Mucosa of rectum (tissue), 2 donors: Measurements from ENCODE around the gene DNAI4.
"Not testable (repeated sequence)": the region's sequence is repeated elsewhere in the genome, so short reads cannot be mapped to it uniquely, and the experiment has no call there.

Experiments
- H3K27ac ChIP-seq, 2 donors: one replicate each; pipeline ENCODE4 v1.7.0; 2013; ENCODE audit warnings: inconsistent platforms in 2 of 2, low read depth in 2 of 2, low read length in 2 of 2
- H3K27me3 ChIP-seq, 2 donors: one replicate each; pipeline ENCODE4 v1.7.0; 2013; ENCODE audit warnings: low read length in 2 of 2; ENCODE audit not compliant: control insufficient read depth in 2 of 2, insufficient read depth in 2 of 2
- H3K36me3 ChIP-seq, 2 donors: one replicate each; pipeline ENCODE4 v1.7.0; 2013; ENCODE audit warnings: low read length in 2 of 2; ENCODE audit not compliant: control insufficient read depth in 2 of 2, insufficient read depth in 2 of 2
- H3K4me1 ChIP-seq, 2 donors: one replicate each; pipeline ENCODE4 v1.7.0; 2013; ENCODE audit warnings: low read length in 2 of 2, mild to moderate bottlenecking in 1 of 2; ENCODE audit not compliant: control insufficient read depth in 2 of 2, insufficient read depth in 2 of 2
- H3K4me3 ChIP-seq, 2 donors: one replicate each; pipeline ENCODE4 v1.7.0; 2013; ENCODE audit warnings: low read length in 2 of 2
- H3K9ac ChIP-seq, 2 donors: one replicate each; pipeline ENCODE4 v1.7.0; 2013; ENCODE audit warnings: low read length in 2 of 2, low read depth in 1 of 2, mild to moderate bottlenecking in 1 of 2
- H3K9me3 ChIP-seq, 2 donors: one replicate each; pipeline ENCODE4 v1.7.0; 2013; ENCODE audit warnings: low read length in 2 of 2; ENCODE audit not compliant: control insufficient read depth in 2 of 2
- donor health status: healthy.
- donor health status: Normal muscosa, but diverticular disease.

Gene DNAI4

GRCh38 chr1:66848193-66848592 is 76.5 kb downstream of the DNAI4 start:
- Histone ChIP-seq H3K27me3 (no peaks in the 10 kb centered on the region), H3K9ac (no peak overlapping the region), H3K9me3 (no peaks in the 10 kb centered on the region), H3K4me1 (no peaks in the 10 kb centered on the region), H3K27ac (no peak overlapping the region), H3K4me3 (no peak overlapping the region), H3K36me3 (no peaks in the 10 kb centered on the region)

- Histone ChIP-seq H3K27ac (no peak overlapping the region), H3K9ac (no peak overlapping the region), H3K27me3 (no peaks in the 10 kb centered on the region), H3K9me3 (no peaks in the 10 kb centered on the region), H3K36me3 (no peaks in the 10 kb centered on the region), H3K4me1 (peaks cover 0 to 2% of the 10 kb centered on the region in 2 donors), H3K4me3 (no peak overlapping the region)
Observed at GRCh38 chr1:66840929-66841328, 83.7 kb downstream of the DNAI4 start.

DNA sequence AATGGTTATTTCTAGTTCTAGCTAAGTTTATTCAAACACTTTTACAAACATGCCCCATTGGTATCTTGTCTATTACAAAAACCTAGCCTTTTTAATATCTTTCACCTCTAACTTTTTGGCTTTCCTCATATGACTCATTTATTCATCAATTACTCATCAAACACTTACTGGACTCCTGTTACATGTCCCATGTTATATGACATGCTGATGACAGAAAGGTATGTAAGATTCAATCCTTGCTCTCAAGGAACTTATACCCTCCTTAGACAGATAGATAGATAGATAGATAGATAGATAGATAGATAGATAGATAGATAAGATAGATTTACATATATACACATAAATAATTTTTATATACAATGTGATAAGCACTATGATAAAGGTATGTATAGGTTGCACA is 89.7 kb downstream of the DNAI4 start:
- Histone ChIP-seq H3K9ac (no peak overlapping the region), H3K27me3 (no peaks in the 10 kb centered on the region), H3K4me1 (peaks cover 0 to 2% of the 10 kb centered on the region in 2 donors), H3K4me3 (no peak overlapping the region), H3K27ac (no peak overlapping the region), H3K9me3 (no peaks in the 10 kb centered on the region), H3K36me3 (no peaks in the 10 kb centered on the region)

- no peak overlapping the region for H3K4me3 ChIP-seq
- no peaks in the 10 kb centered on the region for H3K4me1 ChIP-seq
- H3K27me3 ChIP-seq, result no peaks in the 10 kb centered on the region
- H3K27ac ChIP-seq, result no peak overlapping the region
- no peak overlapping the region for H3K9ac ChIP-seq
- H3K9me3 ChIP-seq, result no peaks in the 10 kb centered on the region
- no peaks in the 10 kb centered on the region for H3K36me3 ChIP-seq
Observed at GRCh38 chr1:66833112-66833511, 91.5 kb downstream of the DNAI4 start.

DNA sequence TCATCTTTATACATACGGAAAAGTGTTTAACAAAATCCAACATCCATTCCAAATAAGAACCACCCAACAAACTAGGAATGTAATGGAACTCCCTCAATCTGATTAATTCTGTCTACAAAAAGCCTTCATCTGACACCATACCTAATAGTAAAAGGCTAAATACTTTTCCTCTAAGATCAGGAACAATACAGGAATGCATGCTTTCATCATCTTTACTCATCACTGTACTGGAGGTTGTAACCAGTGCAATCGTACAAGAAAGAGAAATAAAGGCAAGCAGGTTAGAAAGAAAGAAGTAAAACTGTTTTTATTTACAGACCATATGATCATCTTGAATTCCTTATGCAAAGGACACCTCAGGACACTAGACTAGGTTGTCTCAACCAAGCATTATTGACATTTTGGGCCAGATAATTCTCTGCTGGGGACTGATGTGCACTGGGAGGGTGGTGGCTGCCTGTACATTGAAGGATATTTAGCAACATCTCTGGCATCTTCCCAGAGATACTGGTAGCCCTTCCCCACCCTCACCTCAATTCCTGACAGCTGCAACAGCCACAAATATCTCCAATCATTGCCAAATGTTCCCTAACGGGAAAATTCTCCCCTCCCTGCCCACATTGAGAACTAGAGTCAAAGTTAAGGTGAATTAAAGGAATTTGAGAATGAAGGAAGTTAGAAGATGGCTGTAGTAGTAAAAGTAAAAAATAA is 93.0 kb downstream of the DNAI4 start:
- Histone ChIP-seq H3K27me3 (no peaks in the 10 kb centered on the region), H3K36me3 (no peaks in the 10 kb centered on the region), H3K9ac (no peak overlapping the region), H3K9me3 (no peaks in the 10 kb centered on the region), H3K4me3 (no peak overlapping the region), H3K27ac (no peak overlapping the region), H3K4me1 (no peaks in the 10 kb centered on the region)

GRCh38 chr1:66824771-66825170 is 99.9 kb downstream of the DNAI4 start:
- H3K27ac ChIP-seq, result no peak overlapping the region
- H3K9me3 ChIP-seq, result no peaks in the 10 kb centered on the region
- no peak overlapping the region for H3K9ac ChIP-seq
- no peak overlapping the region for H3K4me3 ChIP-seq
- H3K4me1 ChIP-seq, result no peaks in the 10 kb centered on the region
- no peaks in the 10 kb centered on the region for H3K27me3 ChIP-seq
- H3K36me3 ChIP-seq, result no peaks in the 10 kb centered on the region

DNA sequence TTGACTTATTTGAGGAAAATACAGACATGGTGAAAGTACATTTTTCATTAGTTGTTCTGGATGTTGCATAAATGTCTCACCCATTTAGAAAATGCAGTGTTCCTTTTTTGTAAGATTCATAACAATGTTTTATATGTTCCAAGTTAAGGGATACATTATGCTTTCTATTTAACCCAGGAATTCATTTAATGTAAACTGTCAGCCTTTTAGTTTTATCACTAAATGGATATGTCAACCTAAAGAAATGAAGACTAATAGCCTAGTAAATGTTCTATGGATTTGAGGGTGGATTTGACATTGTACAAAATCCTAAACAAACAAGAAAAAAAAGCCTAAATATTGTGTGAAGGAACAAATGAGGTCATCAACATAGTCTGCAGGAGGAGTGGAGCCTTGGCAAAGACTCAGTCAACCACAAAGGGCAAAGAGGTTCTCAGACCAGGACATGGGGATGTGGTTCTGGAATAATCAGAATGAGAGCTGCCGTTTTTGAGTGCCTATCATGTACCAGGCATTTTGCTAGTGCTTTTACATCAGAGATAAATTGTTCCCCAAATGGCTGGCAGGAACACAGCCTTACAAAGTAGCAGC is 114.8 kb downstream of the DNAI4 start:
- no peak overlapping the region for H3K9ac ChIP-seq
- H3K27ac ChIP-seq, result no peak overlapping the region
- H3K27me3 ChIP-seq, result no peaks in the 10 kb centered on the region
- no peak overlapping the region for H3K4me3 ChIP-seq
- no peaks in the 10 kb centered on the region for H3K4me1 ChIP-seq
- no peaks in the 10 kb centered on the region for H3K9me3 ChIP-seq
- H3K36me3 ChIP-seq, result no peaks in the 10 kb centered on the region

- Histone ChIP-seq H3K9me3 (no peaks in the 10 kb centered on the region), H3K27ac (no peak overlapping the region), H3K9ac (no peak overlapping the region), H3K4me1 (no peaks in the 10 kb centered on the region), H3K36me3 (no peaks in the 10 kb centered on the region), H3K27me3 (no peaks in the 10 kb centered on the region), H3K4me3 (no peak overlapping the region)
Observed at GRCh38 chr1:66809245-66809644, 115.4 kb downstream of the DNAI4 start.

DNA sequence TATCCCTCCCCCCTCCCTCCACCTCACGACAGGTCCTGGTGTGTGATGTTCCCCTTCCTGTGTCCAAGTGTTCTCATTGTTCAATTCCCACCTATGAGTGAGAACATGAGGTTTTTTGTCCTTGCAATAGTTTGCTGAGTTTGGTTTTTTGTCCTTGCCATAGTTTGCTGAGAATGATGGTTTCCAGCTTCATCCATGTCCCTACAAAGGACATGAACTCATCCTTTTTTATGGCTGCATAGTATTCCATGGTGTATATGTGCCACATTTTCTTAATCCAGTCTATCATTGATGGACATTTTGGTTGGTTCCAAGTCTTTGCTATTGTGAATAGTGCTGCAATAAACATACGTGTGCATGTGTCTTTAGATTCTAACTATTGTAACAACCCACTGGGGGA is 128.8 kb downstream of the DNAI4 start:
- not testable (repeated sequence) for H3K27ac ChIP-seq, H3K9me3 ChIP-seq, H3K36me3 ChIP-seq, H3K4me3 ChIP-seq, H3K4me1 ChIP-seq, H3K27me3 ChIP-seq, H3K9ac ChIP-seq

GRCh38 chr1:66791621-66792610 is 132.7 kb downstream of the DNAI4 start:
- H3K4me3 ChIP-seq, result no peak overlapping the region
- no peaks in the 10 kb centered on the region for H3K27me3 ChIP-seq
- no peak overlapping the region for H3K9ac ChIP-seq
- H3K27ac ChIP-seq, result no peak overlapping the region
- H3K4me1 ChIP-seq, result no peaks in the 10 kb centered on the region
- H3K9me3 ChIP-seq, result no peaks in the 10 kb centered on the region
- H3K36me3 ChIP-seq, result no peaks in the 10 kb centered on the region
